C4-2B (cell line): ENCODE measurements around the gene CDRT4.
A peak's percentile ranks its signal among the peaks of the same experiment; 100 is the strongest.
"Not testable (repeated sequence)": the region's sequence is repeated elsewhere in the genome, so short reads cannot be mapped to it uniquely, and the experiment has no call there.

Experiments
- H3K27ac ChIP-seq: fragments of 450-650 bp; 2 replicates; pipeline ENCODE4 v1.5.1; 2017
- CTCF ChIP-seq: fragments of 450-650 bp; conservative IDR thresholded peaks from 2 replicates; pipeline ENCODE4 v1.5.1; 2017; ENCODE audit warnings: mild to moderate bottlenecking
- ZFX ChIP-seq: fragments of 450-650 bp; IDR thresholded peaks from 2 replicates; pipeline ENCODE4 v1.6.1; 2017

CDRT4 gene

GRCh38 chr17:15510361-15510760 is 42.9 kb upstream of the CDRT4 start:
- H3K27ac ChIP-seq: no peak overlapping the region
- TF ChIP-seq CTCF (no peak), ZFX (no peak)

- no peak for TF ChIP-seq CTCF
- no peak for TF ChIP-seq ZFX
- H3K27ac ChIP-seq: no peak overlapping the region
Measured at GRCh38 chr17:15509095-15509494, 41.7 kb upstream of the CDRT4 start.

- TF ChIP-seq ZFX (no peak), CTCF (no peak)
- H3K27ac ChIP-seq: no peak overlapping the region
Measured at GRCh38 chr17:15508466-15508865, 41.0 kb upstream of the CDRT4 start.

- TF ChIP-seq ZFX (no peak), CTCF (no peak)
- no peak overlapping the region for H3K27ac ChIP-seq
Measured at GRCh38 chr17:15507896-15508295, 40.5 kb upstream of the CDRT4 start.

- H3K27ac ChIP-seq: no peak overlapping the region
- no peak for TF ChIP-seq CTCF
- TF ChIP-seq ZFX: no peak
Measured at GRCh38 chr17:15507001-15507400, 39.6 kb upstream of the CDRT4 start.

- H3K27ac ChIP-seq: not testable (repeated sequence)
Measured at GRCh38 chr17:15505708-15506107, 38.3 kb upstream of the CDRT4 start.

GRCh38 chr17:15503731-15504130 is 36.3 kb upstream of the CDRT4 start:
- TF ChIP-seq CTCF: no peak
- H3K27ac ChIP-seq: no peak overlapping the region

GRCh38 chr17:15502369-15503112 is 35.1 kb upstream of the CDRT4 start:
- TF ChIP-seq ZFX (no peak), CTCF (peak; percentile 97)
- H3K27ac ChIP-seq: no peak overlapping the region
